HG03103 (cell line): ENCODE measurements around the gene COL6A1.
"Not testable (repeated sequence)": the region's sequence is repeated elsewhere in the genome, so short reads cannot be mapped to it uniquely, and the experiment has no call there.

Experiments
- ATAC-seq: cut with Tn5 transposase; IDR thresholded peaks from one replicate; pipeline ENCODE4 v1.9.1; 2021; ENCODE audit warnings: low read depth; ENCODE audit not compliant: unreplicated experiment

Gene COL6A1

GRCh38 chr21:45963232-45963570 is 18.4 kb upstream of the COL6A1 start:
- no peak for ATAC-seq

- ATAC-seq: no peak
These were observed 16.9 kb upstream of the COL6A1 start for GRCh38 chr21:45964649-45965048.

- no peak for ATAC-seq
These were observed 16.3 kb upstream of the COL6A1 start for GRCh38 chr21:45965084-45965809.

GRCh38 chr21:45966791-45967394 is 14.7 kb upstream of the COL6A1 start:
- no peak for ATAC-seq

- no peak for ATAC-seq
These were observed 11.5 kb upstream of the COL6A1 start for GRCh38 chr21:45969921-45970673.

- ATAC-seq: no peak
These were observed 10.6 kb upstream of the COL6A1 start for GRCh38 chr21:45970674-45971615.

- no peak for ATAC-seq
These were observed 9.8 kb upstream of the COL6A1 start for GRCh38 chr21:45971616-45972352.

- ATAC-seq: no peak
These were observed 9.2 kb upstream of the COL6A1 start for GRCh38 chr21:45972353-45972715.

- ATAC-seq: no peak
These were observed 8.7 kb upstream of the COL6A1 start for GRCh38 chr21:45972716-45973474.

- no peak for ATAC-seq
These were observed 8.0 kb upstream of the COL6A1 start for GRCh38 chr21:45973475-45974072.

GRCh38 chr21:45974073-45975019 is 7.2 kb upstream of the COL6A1 start:
- no peak for ATAC-seq

- no peak for ATAC-seq
These were observed 6.4 kb upstream of the COL6A1 start for GRCh38 chr21:45975020-45975666.

- not testable (repeated sequence) for ATAC-seq
These were observed 5.7 kb upstream of the COL6A1 start for GRCh38 chr21:45975667-45976409.

- ATAC-seq: no peak
These were observed 4.8 kb upstream of the COL6A1 start for GRCh38 chr21:45976701-45977311.

- ATAC-seq: no peak
These were observed 4.2 kb upstream of the COL6A1 start for GRCh38 chr21:45977396-45977795.

- no peak for ATAC-seq
These were observed 2.4 kb upstream of the COL6A1 start for GRCh38 chr21:45979141-45979631.
